Pulmonary artery endothelial cell (primary cell): ENCODE measurements around the gene CTBP2. TPM values are rescaled to one million over a fixed set of nuclear protein-coding genes. Genes with fewer than 3 reads are reported as not detected.

Source experiments
- DNase-seq: peaks from one replicate; pipeline ENCODE4 v3.0.0-alpha.2; 2011; ENCODE audit warnings: low read depth, low spot score
- total RNA-seq: library from RNA; depleted of rRNA; stranded (reverse); fragments of >200 nt; gene quantifications from 2 replicates; pipeline ENCODE4 v1.2.3, GENCODE V29; 2014

Gene CTBP2
- total RNA-seq, 1 donor from 2014 or later, result 92.1 TPM

- DNase-seq, result no peak
These were observed 134.1 kb downstream of the CTBP2 start for GRCh38 chr10:125026036-125026931.

- no peak for DNase-seq
These were observed 135.0 kb downstream of the CTBP2 start for GRCh38 chr10:125025341-125025740.

- DNase-seq, result no peak
These were observed 135.7 kb downstream of the CTBP2 start for GRCh38 chr10:125024497-125025234.

GRCh38 chr10:125023862-125024496 lies 136.4 kb downstream of the CTBP2 start:
- DNase-seq, result no peak

- no peak for DNase-seq
These were observed 137.1 kb downstream of the CTBP2 start for GRCh38 chr10:125023255-125023654.

GRCh38 chr10:125022671-125023070 lies 137.7 kb downstream of the CTBP2 start:
- DNase-seq, result no peak

GRCh38 chr10:125021686-125022344 lies 138.5 kb downstream of the CTBP2 start:
- no peak for DNase-seq

GRCh38 chr10:125020871-125021270 lies 139.5 kb downstream of the CTBP2 start:
- DNase-seq, result no peak

- no peak for DNase-seq
These were observed 140.0 kb downstream of the CTBP2 start for GRCh38 chr10:125020386-125020785.

- DNase-seq, result no peak
These were observed 141.7 kb downstream of the CTBP2 start for GRCh38 chr10:125018576-125019143.

GRCh38 chr10:125017547-125018298 lies 142.6 kb downstream of the CTBP2 start:
- DNase-seq, result no peak

GRCh38 chr10:125016611-125017202 lies 143.7 kb downstream of the CTBP2 start:
- no peak for DNase-seq

- DNase-seq, result no peak
These were observed 144.2 kb downstream of the CTBP2 start for GRCh38 chr10:125016123-125016522.

GRCh38 chr10:125015356-125015944 lies 144.9 kb downstream of the CTBP2 start:
- DNase-seq, result no peak

- DNase-seq, result no peak
These were observed 145.5 kb downstream of the CTBP2 start for GRCh38 chr10:125014836-125015355.

- DNase-seq, result no peak
These were observed 146.1 kb downstream of the CTBP2 start for GRCh38 chr10:125014086-125014830.

- DNase-seq, result no peak
These were observed 146.9 kb downstream of the CTBP2 start for GRCh38 chr10:125013529-125013872.

- DNase-seq, result no peak
These were observed 147.4 kb downstream of the CTBP2 start for GRCh38 chr10:125012851-125013528.
